NOMO-1 (cell line): Measurements from ENCODE around the gene SLC25A18.
A peak's percentile ranks its signal among the peaks of the same experiment; 100 is the strongest.
"Not testable (repeated sequence)": the region's sequence is repeated elsewhere in the genome, so short reads cannot be mapped to it uniquely, and the experiment has no call there.

Experiments used
- DNase-seq, 2 experiments: peaks; one replicate each; lab custom pipeline; 2025; ENCODE audit not compliant: unreplicated experiment in 2 of 2; lab: John Stamatoyannopoulos, UW

Gene SLC25A18

GRCh38 chr22:17603668-17604067 is 40.4 kb downstream of the SLC25A18 start:
- DNase-seq: no peak

- no peak for DNase-seq
Measured at GRCh38 chr22:17606496-17606895, 43.2 kb downstream of the SLC25A18 start.

- no peak for DNase-seq
Measured at GRCh38 chr22:17607891-17608521, 44.7 kb downstream of the SLC25A18 start.

GRCh38 chr22:17612057-17612456 is 48.8 kb downstream of the SLC25A18 start:
- no peak for DNase-seq

- DNase-seq: no peak
Measured at GRCh38 chr22:17613280-17613679, 50.0 kb downstream of the SLC25A18 start.

GRCh38 chr22:17627961-17628405 is 64.7 kb downstream of the SLC25A18 start:
- DNase-seq: no peak

GRCh38 chr22:17628406-17629172 is 65.3 kb downstream of the SLC25A18 start, which contains the start of gene ATP6V1E1:
Gene ATP6V1E1, minus strand, starts transcription at chr22:17628749. Its CDS starts 114 bp downstream, at chr22:17628635.
- peak; percentile 93 to 96 for DNase-seq

- no peak for DNase-seq
Measured at GRCh38 chr22:17629173-17629489, 65.8 kb downstream of the SLC25A18 start.

GRCh38 chr22:17629641-17630040 is 66.3 kb downstream of the SLC25A18 start:
- DNase-seq: no peak

GRCh38 chr22:17631076-17631565 is 67.8 kb downstream of the SLC25A18 start:
- no peak for DNase-seq

- DNase-seq: no peak
Measured at GRCh38 chr22:17633217-17633997, 70.1 kb downstream of the SLC25A18 start.

GRCh38 chr22:17633998-17634323 is 70.7 kb downstream of the SLC25A18 start:
- no peak for DNase-seq

GRCh38 chr22:17634696-17635095 is 71.4 kb downstream of the SLC25A18 start:
- no peak for DNase-seq

- not testable (repeated sequence) for DNase-seq
Measured at GRCh38 chr22:17636850-17637249, 73.6 kb downstream of the SLC25A18 start.

GRCh38 chr22:17637490-17638181 is 74.3 kb downstream of the SLC25A18 start:
- no peak for DNase-seq

- peak in 1 of 2 experiments; percentile 54 for DNase-seq
Measured at GRCh38 chr22:17638182-17638431, 74.8 kb downstream of the SLC25A18 start.

GRCh38 chr22:17638432-17639246 is 75.3 kb downstream of the SLC25A18 start, which contains the start of gene BCL2L13:
Gene BCL2L13, plus strand, starts transcription at chr22:17638757. Its CDS starts 16,955 bp downstream, at chr22:17655712.
- peak; percentile 83 for DNase-seq

- DNase-seq: peak in 1 of 2 experiments; percentile 21
Measured at GRCh38 chr22:17639247-17639741, 76.0 kb downstream of the SLC25A18 start.
